SK-N-SH (cell line): ENCODE data around the gene IQGAP2. TPM values are rescaled to one million over a fixed set of nuclear protein-coding genes. Genes with fewer than 3 reads are reported as not detected.

Source experiments
- CTCF ChIA-PET: fragments of 300-600, 350-600 bp; formaldehyde crosslinking; extraction: SDS; loops from one replicate; lab custom pipeline; 2021; lab: Yijun Ruan, JAX
- POLR2A ChIA-PET: fragments of 350-600 bp; sonication (Branson Sonifier 250); formaldehyde crosslinking; extraction: SDS; loops from one replicate; lab custom pipeline; 2020; ENCODE audit warnings: antibody characterized with exemption, inconsistent platforms; lab: Yijun Ruan, JAX
- DNase-seq: peaks from one replicate; pipeline ENCODE4 v3.0.0; 2012
- H2AFZ ChIP-seq: fragments of 200-600 bp; sonication (generic); 2 replicates; pipeline ENCODE4 v1.8.1; 2016; ENCODE audit warnings: antibody characterized with exemption, mild to moderate bottlenecking, low read depth
- H3F3A ChIP-seq: fragments of 200-600 bp; sonication (generic); replicated peaks from 2 replicates; pipeline ENCODE3; 2016; ENCODE audit warnings: antibody characterized with exemption, mild to moderate bottlenecking; ENCODE audit not compliant: insufficient read depth
- H3K27ac ChIP-seq, 2 experiments: fragments of 200-500 bp in 1 of 2; fragments of 200-600 bp in 1 of 2; sonication (Bioruptor generic) in 1 of 2; sonication (generic), shearing (Covaris generic) in 1 of 2; 2 replicates each; pipeline versions ENCODE4 v1.5.1 to v1.6.1; 2014 to 2016; ENCODE audit warnings: low read depth in 2 of 2, inconsistent platforms in 1 of 2, low read length in 1 of 2, mild to moderate bottlenecking in 1 of 2, mixed read lengths in 1 of 2
- H3K27me3 ChIP-seq: fragments of 200-600 bp; sonication (generic), shearing (Covaris generic); 2 replicates; pipeline ENCODE4 v1.6.1; 2016; ENCODE audit warnings: mixed run types; ENCODE audit not compliant: insufficient read depth
- H3K36me3 ChIP-seq, 2 experiments: fragments of 200-500 bp in 1 of 2; fragments of 200-600 bp in 1 of 2; sonication (Bioruptor generic) in 1 of 2; sonication (generic) in 1 of 2; replicated peaks in 1 of 2; 2 replicates each; pipeline versions ENCODE3 to v1.5.1; 2014 to 2016; ENCODE audit warnings: low read length in 1 of 2, mild to moderate bottlenecking in 1 of 2; ENCODE audit not compliant: insufficient read depth in 2 of 2, control insufficient read depth in 1 of 2
- H3K4me1 ChIP-seq, 2 experiments: fragments of 200-500 bp in 1 of 2; fragments of 200-600 bp in 1 of 2; sonication (Bioruptor generic) in 1 of 2; sonication (generic), shearing (Covaris generic) in 1 of 2; 2 replicates each; pipeline versions ENCODE4 v1.5.1 to v1.6.1; 2014 to 2016; ENCODE audit warnings: low read depth in 1 of 2, low read length in 1 of 2, mixed run types in 1 of 2; ENCODE audit not compliant: insufficient read depth in 2 of 2, control insufficient read depth in 1 of 2
- H3K4me2 ChIP-seq: fragments of 200-600 bp; sonication (generic), shearing (Covaris generic); 2 replicates; pipeline ENCODE4 v1.6.1; 2017; ENCODE audit warnings: mixed run types
- H3K4me3 ChIP-seq, 2 experiments: fragments of 200-500 bp in 1 of 2; fragments of 200-600 bp in 1 of 2; sonication (Bioruptor generic) in 1 of 2; sonication (generic), shearing (Covaris generic) in 1 of 2; 2 replicates each; pipeline versions ENCODE4 v1.5.1 to v1.8.1; 2014 to 2016; ENCODE audit warnings: low read depth in 2 of 2, inconsistent platforms in 1 of 2, low read length in 1 of 2, mild to moderate bottlenecking in 1 of 2, mixed read lengths in 1 of 2, moderate library complexity in 1 of 2
- H3K79me2 ChIP-seq: fragments of 200-600 bp; sonication (generic); 2 replicates; pipeline ENCODE4 v1.8.1; 2017; ENCODE audit warnings: mild to moderate bottlenecking; ENCODE audit not compliant: insufficient read depth
- H3K9ac ChIP-seq: fragments of 200-600 bp; sonication (generic); 2 replicates; pipeline ENCODE4 v1.6.1; 2017; ENCODE audit warnings: mixed run types
- H3K9me2 ChIP-seq: fragments of 200-600 bp; sonication (generic); 2 replicates; pipeline ENCODE4 v1.6.1; 2017; ENCODE audit warnings: mixed run types
- H3K9me3 ChIP-seq: fragments of 200-600 bp; sonication (generic); 2 replicates; pipeline ENCODE4 v1.6.1; 2017; ENCODE audit warnings: mixed run types, mild to moderate bottlenecking, moderate library complexity
- H4K20me1 ChIP-seq: fragments of 200-600 bp; sonication (generic); 2 replicates; pipeline ENCODE4 v1.6.1; 2017; ENCODE audit warnings: mild to moderate bottlenecking, mixed run types; ENCODE audit not compliant: insufficient read depth
- ELF1 ChIP-seq: IDR thresholded peaks from 2 replicates; pipeline ENCODE4 v1.4.0; 2012
- MEF2A ChIP-seq: IDR thresholded peaks from 2 replicates; pipeline ENCODE4 v1.4.0; 2012; ENCODE audit warnings: low read depth, borderline replicate concordance
- MXI1 ChIP-seq: IDR thresholded peaks from 2 replicates; pipeline ENCODE4 v1.6.1; 2012; ENCODE audit warnings: mild to moderate bottlenecking, low read depth, low read length, improper control_type of control experiment
- NFIC ChIP-seq: IDR thresholded peaks from 2 replicates; pipeline ENCODE4 v1.4.0; 2012; ENCODE audit warnings: borderline replicate concordance
- NRF1 ChIP-seq: IDR thresholded peaks from 2 replicates; pipeline ENCODE4 v1.6.1; 2012; ENCODE audit warnings: low read depth, mild to moderate bottlenecking, low read length
- POLR2AphosphoS5 ChIP-seq: IDR thresholded peaks from 2 replicates; pipeline ENCODE4 v1.6.1; 2012; ENCODE audit warnings: low read depth, low read length
- RAD21 ChIP-seq: IDR thresholded peaks from 2 replicates; pipeline ENCODE4 v1.6.1; 2012; ENCODE audit warnings: mild to moderate bottlenecking, low read length
- REST ChIP-seq: IDR thresholded peaks from 2 replicates; pipeline ENCODE4 v1.6.1; 2012; ENCODE audit warnings: mild to moderate bottlenecking, low read depth, low read length, moderate library complexity
- RFX5 ChIP-seq: IDR thresholded peaks from 2 replicates; pipeline ENCODE4 v1.6.1; 2012; ENCODE audit warnings: mild to moderate bottlenecking, improper control_type of control experiment, low read length
- RXRA ChIP-seq: IDR thresholded peaks from 2 replicates; pipeline ENCODE4 v1.4.0; 2012; ENCODE audit warnings: low read depth, mild to moderate bottlenecking, borderline replicate concordance
- SIN3A ChIP-seq: IDR thresholded peaks from 2 replicates; pipeline ENCODE4 v1.6.1; 2012; ENCODE audit warnings: low read depth, mild to moderate bottlenecking, low read length, moderate library complexity, borderline replicate concordance
- TCF12 ChIP-seq: IDR thresholded peaks from 2 replicates; pipeline ENCODE4 v1.4.0; 2012
- TEAD4 ChIP-seq: IDR thresholded peaks from 2 replicates; pipeline ENCODE4 v1.4.0; 2012; ENCODE audit warnings: mild to moderate bottlenecking, borderline replicate concordance; ENCODE audit not compliant: insufficient read depth
- YY1 ChIP-seq: IDR thresholded peaks from 2 replicates; pipeline ENCODE4 v1.4.0; 2012; ENCODE audit warnings: low read depth, mild to moderate bottlenecking
- ZBTB33 ChIP-seq: IDR thresholded peaks from 2 replicates; pipeline ENCODE4 v1.4.0; 2012; ENCODE audit warnings: low read depth, borderline replicate concordance
- WGBS: methylation state at CpG from one replicate; pipeline ENCODE4 v1.1.6; 2017; ENCODE audit warnings: low lambda C conversion rate; 5-methylcytosine and 5-hydroxymethylcytosine counted together
- polyA plus RNA-seq, 3 experiments: library from polyadenylated mRNA; depleted of rRNA; stranded (reverse); fragments of >200 nt; gene quantifications; 2 replicates each; pipeline ENCODE4 v1.2.3, GENCODE V29; 2012

The IQGAP2 gene
- polyA plus RNA-seq, 1 of the 3 experiments (the other 2 are of a cell fraction): 2.1 TPM

GRCh38 chr5:76388791-76389512 is 14.1 kb upstream of the IQGAP2 start:
- ChIA-PET POLR2A (interaction anchor here (0.6 kb wide), 1 partner anchor 581 kb away, joined by 4 read pairs; no protein-coding TSS in a partner anchor), CTCF (interaction anchor here (1.0 to 3.0 kb wide), 7 partner anchors 9 to 386 kb away, joined by 3 to 21 read pairs (median 3); partner anchors contain the start of gene IQGAP2)

GRCh38 chr5:76389513-76390154 is 13.5 kb upstream of the IQGAP2 start:
- H3F3A ChIP-seq: no peaks in the 10 kb centered on the region
- no peak overlapping the region for H3K4me2 ChIP-seq
- DNase-seq: no peak
- peaks cover 0 to 5% of the 10 kb centered on the region in 2 experiments; a peak in 2 of 4 replicates for H3K4me1 ChIP-seq
- no peaks in the 10 kb centered on the region for H3K9me3 ChIP-seq
- H3K4me3 ChIP-seq: no peak overlapping the region
- WGBS: 93% methylated on average over 13 of the region's 13 CpGs
- H3K27ac ChIP-seq: no peak overlapping the region
- H2AFZ ChIP-seq: no peak overlapping the region
- H3K9ac ChIP-seq: no peak overlapping the region
- ChIA-PET POLR2A (no interaction called here), CTCF (interaction anchor here (1.0 to 3.0 kb wide), 4 partner anchors 9 to 385 kb away, joined by 3 to 21 read pairs (median 4); partner anchors contain the start of gene IQGAP2)
- H3K79me2 ChIP-seq: no peaks in the 10 kb centered on the region
- no peaks in the 10 kb centered on the region for H3K9me2 ChIP-seq
- H4K20me1 ChIP-seq: no peaks in the 10 kb centered on the region
- no peaks in the 10 kb centered on the region for H3K36me3 ChIP-seq
- H3K27me3 ChIP-seq: no peaks in the 10 kb centered on the region
- TF ChIP-seq ELF1: no peak
- no peak for TF ChIP-seq NRF1
- TF ChIP-seq TCF12: no peak
- TF ChIP-seq ZBTB33: no peak
- TF ChIP-seq RFX5: no peak
- no peak for TF ChIP-seq RAD21
- TF ChIP-seq POLR2AphosphoS5: no peak
- no peak for TF ChIP-seq YY1
- TF ChIP-seq NFIC: no peak
- no peak for TF ChIP-seq SIN3A
- TF ChIP-seq MEF2A: no peak
- no peak for TF ChIP-seq MXI1
- no peak for TF ChIP-seq RXRA
- no peak for TF ChIP-seq REST
- TF ChIP-seq, all 33 proteins: peak for 0

More at GRCh38 chr5:76388791-76389512, 14.1 kb upstream of the IQGAP2 start:
- 75% methylated on average over 11 of the region's 11 CpGs for WGBS
- peaks cover 0 to 10% of the 10 kb centered on the region in 2 experiments; a peak in 2 of 4 replicates for H3K4me1 ChIP-seq
- no peaks in the 10 kb centered on the region for H3K9me3 ChIP-seq
- H3F3A ChIP-seq: no peaks in the 10 kb centered on the region
- no peak overlapping the region for H3K4me3 ChIP-seq
- no peak overlapping the region for H3K4me2 ChIP-seq
- H3K36me3 ChIP-seq: no peaks in the 10 kb centered on the region
- DNase-seq: no peak
- no peak overlapping the region for H3K27ac ChIP-seq
- H3K9ac ChIP-seq: no peak overlapping the region
- H3K9me2 ChIP-seq: no peaks in the 10 kb centered on the region
- no peaks in the 10 kb centered on the region for H4K20me1 ChIP-seq
- no peaks in the 10 kb centered on the region for H3K27me3 ChIP-seq
- H3K79me2 ChIP-seq: no peaks in the 10 kb centered on the region
- TF ChIP-seq RAD21 (no peak), POLR2AphosphoS5 (no peak), NRF1 (no peak), TEAD4 (no peak)
- H2AFZ ChIP-seq: no peak overlapping the region
